HAP-1 (cell line): ENCODE results near the gene RND2.
"Not testable (repeated sequence)": the region's sequence is repeated elsewhere in the genome, so short reads cannot be mapped to it uniquely, and the experiment has no call there.

Experiments
- DNase-seq, 2 experiments: peaks; one replicate each; pipeline ENCODE4 v3.0.0-alpha.2; 2016 to 2020; ENCODE audit warnings: low spot score in 2 of 2
- H3K27me3 ChIP-seq: fragments of 250-450 bp; sonication (Bioruptor Pico); 2 replicates; pipeline ENCODE4 v1.5.1; 2020; ENCODE audit warnings: low read depth, mild to moderate bottlenecking, moderate library complexity
- H3K36me3 ChIP-seq: fragments of 250-450 bp; sonication (Bioruptor Pico); replicated peaks from 2 replicates; pipeline ENCODE4 v1.5.1; 2020; ENCODE audit warnings: mild to moderate bottlenecking
- H3K4me1 ChIP-seq: fragments of 250-450 bp; sonication (Bioruptor Pico); 2 replicates; pipeline ENCODE4 v1.5.1; 2020; ENCODE audit warnings: mild to moderate bottlenecking
- H3K4me3 ChIP-seq: fragments of 250-450 bp; sonication (Bioruptor Pico); 2 replicates; pipeline ENCODE4 v1.5.1; 2020; ENCODE audit warnings: mild to moderate bottlenecking, moderate library complexity
- H3K9me3 ChIP-seq: fragments of 250-450 bp; sonication (Bioruptor Pico); 2 replicates; pipeline ENCODE4 v1.5.1; 2020; ENCODE audit warnings: mild to moderate bottlenecking, moderate library complexity
- in situ Hi-C: fragments of 300-500 bp; cut with MboI; formaldehyde crosslinking; loops from 3 replicates; pipeline ENCODE4 v1.14.3; 2020; ENCODE audit warnings: low sequenced_read_pairs, inconsistent platforms, mixed read lengths

Gene RND2

DNA sequence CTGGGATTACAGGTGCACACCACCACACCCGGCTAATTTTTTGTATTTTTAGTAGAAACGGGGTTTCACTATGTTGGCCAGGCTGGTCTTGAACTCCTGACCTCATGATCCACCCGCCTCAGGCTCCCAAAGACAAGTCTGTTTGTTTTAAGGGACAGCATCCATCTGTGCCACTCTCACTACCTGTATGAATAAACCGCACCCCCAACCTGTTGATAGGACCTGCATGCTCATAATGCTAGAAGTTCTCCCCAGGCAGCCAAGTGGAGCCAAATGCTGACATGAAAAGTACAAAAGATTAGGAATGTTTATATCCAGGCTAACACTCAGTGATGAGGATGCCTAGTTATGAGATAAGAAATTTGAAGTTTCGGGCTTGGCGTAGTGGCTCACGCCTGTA lies 28.0 kb downstream of the RND2 start:
- H3K9me3 ChIP-seq, DNase-seq, H3K27me3 ChIP-seq, in situ Hi-C loops, H3K4me3 ChIP-seq, H3K4me1 ChIP-seq: not testable (repeated sequence)
- H3K36me3 ChIP-seq: peaks cover 61% of the 10 kb centered on the region

DNA sequence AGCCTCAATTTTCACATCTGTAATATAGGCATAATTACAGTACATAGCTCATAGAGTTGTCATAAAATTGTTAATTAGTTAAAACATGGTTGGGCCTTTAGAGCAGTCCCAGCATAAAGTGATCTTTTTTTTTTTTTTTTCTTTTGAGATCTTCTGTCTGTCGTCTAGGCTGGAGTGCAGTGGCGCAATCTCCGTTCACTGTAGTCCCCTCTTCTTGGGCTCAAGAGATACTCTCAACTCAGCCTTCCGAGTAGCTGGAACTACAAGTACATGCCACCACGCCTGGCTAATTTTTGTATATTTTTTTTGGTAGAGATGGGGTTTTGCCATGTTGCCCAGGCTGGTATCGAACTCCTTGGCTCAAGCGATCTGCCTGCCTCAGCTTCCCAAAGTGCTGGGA lies 31.0 kb downstream of the RND2 start:
- no peak for DNase-seq
- no peaks in the 10 kb centered on the region for H3K9me3 ChIP-seq
- no peaks in the 10 kb centered on the region for H3K27me3 ChIP-seq
- peaks cover 51% of the 10 kb centered on the region for H3K36me3 ChIP-seq
- in situ Hi-C loops: no loop called here
- H3K4me1 ChIP-seq: no peaks in the 10 kb centered on the region
- H3K4me3 ChIP-seq: no peak overlapping the region

DNA sequence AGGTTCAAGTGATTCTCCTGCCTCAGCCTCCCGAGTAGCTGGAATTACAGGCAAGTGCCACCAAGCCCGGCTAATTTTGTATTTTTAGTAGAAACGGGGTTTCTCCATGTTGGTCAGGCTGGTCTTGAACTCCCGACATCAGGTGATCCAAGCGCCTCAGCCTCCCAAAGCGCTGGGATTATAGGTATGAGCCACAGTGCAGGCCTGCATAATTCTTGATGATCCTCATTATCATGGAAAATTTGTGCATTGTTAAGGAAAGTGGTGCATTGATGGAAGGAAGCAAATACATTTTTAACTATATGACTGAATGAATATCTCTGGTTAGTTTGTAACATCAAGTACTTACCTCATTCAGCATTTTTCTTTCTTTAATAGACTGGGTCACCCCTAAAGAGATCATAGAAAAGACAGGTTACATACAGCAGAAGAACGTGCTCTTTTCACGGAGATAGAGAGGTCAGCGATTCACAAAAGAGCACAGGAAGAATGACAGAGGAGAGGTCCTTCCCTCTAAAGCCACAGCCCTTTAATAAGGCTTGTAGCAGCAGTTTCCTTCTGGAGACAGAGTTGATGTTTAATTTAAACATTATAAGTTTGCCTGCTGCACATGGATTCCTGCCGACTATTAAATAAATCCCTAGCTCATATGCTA lies 38.1 kb downstream of the RND2 start:
- DNase-seq: peak; percentile 53 to 60
- Histone ChIP-seq H3K27me3 (no peaks in the 10 kb centered on the region), H3K36me3 (peaks cover 33% of the 10 kb centered on the region), H3K9me3 (no peaks in the 10 kb centered on the region), H3K4me1 (peaks cover 21% of the 10 kb centered on the region), H3K4me3 (no peak overlapping the region)
- in situ Hi-C loops: no loop called here

- DNase-seq: no peak
- Histone ChIP-seq H3K4me1 (peaks cover 8% of the 10 kb centered on the region), H3K36me3 (peaks cover 39% of the 10 kb centered on the region), H3K27me3 (no peaks in the 10 kb centered on the region), H3K4me3 (no peak overlapping the region), H3K9me3 (no peaks in the 10 kb centered on the region)
- in situ Hi-C loops: no loop called here
Observed at GRCh38 chr17:43068570-43069367, 43.7 kb downstream of the RND2 start.

DNA sequence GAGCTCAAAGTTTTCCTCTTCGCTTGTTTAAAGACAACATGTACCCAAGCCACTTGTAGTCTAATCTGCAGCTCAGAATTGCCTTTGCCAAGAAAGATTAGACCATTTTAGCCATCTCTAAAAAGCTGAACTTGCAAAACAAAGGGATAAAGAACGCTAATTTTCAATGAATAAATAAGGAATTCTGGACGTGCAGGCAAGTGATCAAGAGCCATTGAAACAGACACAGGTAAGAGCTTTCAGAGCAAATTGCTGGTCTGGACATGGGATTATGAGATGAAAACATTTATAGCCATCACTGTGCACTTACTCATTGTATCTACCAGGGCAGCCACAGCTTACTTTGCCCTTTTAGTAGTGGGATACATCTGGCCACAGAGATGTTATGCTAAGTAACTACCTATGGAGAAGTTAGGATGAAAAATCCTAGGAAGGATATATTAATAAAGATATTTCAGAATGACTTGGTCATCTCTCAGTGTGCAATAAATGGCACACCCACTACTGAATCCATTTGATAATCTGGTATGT lies 44.4 kb downstream of the RND2 start:
- no peak for DNase-seq
- in situ Hi-C loops: no loop called here
- Histone ChIP-seq H3K9me3 (no peaks in the 10 kb centered on the region), H3K4me1 (peaks cover 3% of the 10 kb centered on the region; the same call in 1 of the 2 replicates), H3K4me3 (no peak overlapping the region), H3K27me3 (no peaks in the 10 kb centered on the region), H3K36me3 (peaks cover 42% of the 10 kb centered on the region)

DNA sequence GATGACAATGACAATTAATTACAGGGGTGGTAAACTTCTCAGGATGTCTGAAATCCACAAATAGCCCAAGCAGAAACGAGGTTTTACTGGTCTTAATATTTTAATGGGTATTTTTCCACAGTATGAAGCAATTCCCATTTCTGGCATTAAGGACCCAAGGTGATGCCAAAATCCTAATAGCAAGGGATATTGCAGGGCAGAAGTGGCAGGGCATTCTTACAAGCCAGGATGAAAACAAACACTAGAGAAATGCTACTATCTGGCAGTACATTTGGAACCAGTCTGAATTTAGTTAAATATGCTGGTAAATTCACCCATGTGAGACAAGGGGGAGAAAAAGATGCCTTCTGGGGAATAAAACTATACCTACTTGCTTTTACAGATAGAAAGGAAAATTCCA lies 45.2 kb downstream of the RND2 start:
- in situ Hi-C loops: no loop called here
- no peak for DNase-seq
- Histone ChIP-seq H3K4me3 (no peak overlapping the region), H3K9me3 (no peaks in the 10 kb centered on the region), H3K4me1 (peaks cover 3% of the 10 kb centered on the region; the same call in 1 of the 2 replicates), H3K36me3 (peaks cover 42% of the 10 kb centered on the region), H3K27me3 (no peaks in the 10 kb centered on the region)

DNA sequence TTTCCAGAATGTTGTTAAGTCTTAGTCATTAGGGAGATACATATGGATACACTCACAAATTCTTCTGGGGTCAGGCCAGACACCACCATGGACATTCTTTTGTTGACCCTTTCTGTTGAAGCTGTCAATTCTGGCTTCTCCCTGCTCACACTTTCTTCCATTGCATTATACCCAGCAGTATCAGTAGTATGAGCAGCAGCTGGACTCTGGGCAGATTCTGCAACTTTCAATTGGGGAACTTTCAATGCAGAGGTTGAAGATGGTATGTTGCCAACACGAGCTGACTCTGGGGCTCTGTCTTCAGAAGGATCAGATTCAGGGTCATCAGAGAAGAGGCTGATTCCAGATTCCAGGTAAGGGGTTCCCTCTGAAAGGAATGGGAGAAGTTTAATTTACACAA lies 45.8 kb downstream of the RND2 start:
- in situ Hi-C loops: no loop called here
- peaks cover 41% of the 10 kb centered on the region for H3K36me3 ChIP-seq
- H3K4me3 ChIP-seq: no peak overlapping the region
- DNase-seq: no peak
- H3K4me1 ChIP-seq: peaks cover 3% of the 10 kb centered on the region; the same call in 1 of the 2 replicates
- H3K27me3 ChIP-seq: no peaks in the 10 kb centered on the region
- H3K9me3 ChIP-seq: no peaks in the 10 kb centered on the region

DNA sequence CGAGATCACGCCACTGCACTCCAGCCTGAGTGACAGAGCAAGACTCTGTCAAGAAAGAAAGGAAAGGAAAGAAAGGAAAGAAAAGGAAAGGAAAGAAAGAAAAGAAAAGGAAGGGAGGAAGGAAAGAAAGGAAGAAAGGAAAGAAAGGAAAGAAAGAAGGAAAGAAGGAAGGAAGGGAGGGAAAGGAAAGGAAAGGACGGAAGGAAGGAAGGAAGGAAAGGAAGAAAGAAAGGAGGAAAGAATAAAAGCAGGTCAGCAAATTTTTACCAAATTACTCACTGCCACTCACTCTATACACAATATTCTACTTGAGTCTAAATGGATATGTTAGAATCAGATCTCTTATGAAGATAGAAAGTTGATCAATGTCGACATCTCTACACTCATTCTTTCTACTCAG lies 49.8 kb downstream of the RND2 start:
- DNase-seq: no peak
- peaks cover 14% of the 10 kb centered on the region for H3K4me1 ChIP-seq
- no peak overlapping the region for H3K4me3 ChIP-seq
- H3K9me3 ChIP-seq: no peaks in the 10 kb centered on the region
- no peaks in the 10 kb centered on the region for H3K27me3 ChIP-seq
- in situ Hi-C loops: no loop called here
- peaks cover 48% of the 10 kb centered on the region for H3K36me3 ChIP-seq

DNA sequence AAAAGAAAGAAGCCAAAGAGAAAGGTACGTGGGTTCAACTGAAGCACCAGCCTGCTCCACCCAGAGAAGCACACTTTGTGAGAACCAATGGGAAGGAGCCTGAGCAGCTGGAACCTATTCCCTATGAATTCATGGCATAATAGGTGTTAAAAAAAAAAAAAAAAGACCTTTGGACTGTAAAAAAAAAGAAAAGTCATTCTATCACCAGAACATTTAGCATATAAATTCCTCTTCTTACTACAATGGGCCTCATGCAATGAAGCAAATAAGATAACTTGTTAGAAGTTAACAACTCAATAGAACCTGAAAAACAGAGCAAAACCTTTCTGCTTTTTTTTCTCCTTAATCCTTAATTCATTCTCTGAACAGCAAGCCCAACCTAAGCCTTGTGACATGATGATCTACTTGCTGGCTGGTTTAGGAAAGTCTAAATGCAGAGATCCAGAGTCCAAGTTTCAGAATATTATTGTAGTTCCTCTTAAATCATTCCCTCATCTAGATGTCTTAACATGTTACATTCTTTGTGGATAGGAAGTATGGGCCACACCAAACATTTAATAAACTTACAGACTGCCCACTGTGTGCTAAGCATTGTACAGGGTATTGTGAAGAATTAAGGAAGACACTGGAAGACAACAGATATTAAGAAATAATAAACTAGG lies 54.7 kb downstream of the RND2 start:
- Histone ChIP-seq H3K9me3 (no peaks in the 10 kb centered on the region), H3K4me1 (peaks cover 21% of the 10 kb centered on the region), H3K27me3 (no peaks in the 10 kb centered on the region), H3K36me3 (peaks cover 51% of the 10 kb centered on the region), H3K4me3 (no peak overlapping the region)
- in situ Hi-C loops: no loop called here
- peak; percentile 63 to 96 for DNase-seq
